Measurements from ENCODE around the gene EXOSC9. TPM values are rescaled to one million over a fixed set of nuclear protein-coding genes. Genes with fewer than 3 reads are reported as not detected.

The EXOSC9 gene
- total RNA-seq, 1 donor from 2014 or later, result 33.6 TPM

DNA sequence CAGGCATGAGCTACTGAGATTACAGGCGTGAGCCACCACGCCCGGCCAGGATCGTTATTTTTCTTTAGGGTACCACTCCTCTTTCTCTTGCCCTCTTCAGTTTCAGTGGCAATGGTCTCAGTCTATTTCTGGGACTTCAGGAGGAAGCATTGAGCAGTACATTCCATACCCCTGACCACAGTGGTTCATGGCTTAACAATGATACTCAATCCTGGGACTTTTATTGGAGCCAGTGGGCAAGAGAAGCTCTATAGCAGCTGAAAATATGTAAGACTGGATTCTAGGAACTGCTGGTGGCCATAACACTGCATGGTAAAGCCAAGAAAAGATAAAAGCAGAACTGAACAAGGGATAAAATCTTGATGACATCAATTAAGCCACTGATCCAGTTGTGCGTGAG, 28.4 kb downstream of the EXOSC9 start:
- no peak for DNase-seq (ENCODE audit: low spot score, unreplicated experiment)
- Mint-ChIP-seq H3K27me3 (no peaks in the 10 kb centered on the region), H3K36me3 (ENCODE audit: insufficient read depth) (peaks cover 5% of the 10 kb centered on the region), H3K4me3 (ENCODE audit: low read depth) (no peak overlapping the region), H3K4me1 (ENCODE audit: low read depth) (no peaks in the 10 kb centered on the region), H3K9me3 (ENCODE audit: low read depth) (no peaks in the 10 kb centered on the region), H3K27ac (no peak overlapping the region)
- TF ChIP-seq, protein P1, sequence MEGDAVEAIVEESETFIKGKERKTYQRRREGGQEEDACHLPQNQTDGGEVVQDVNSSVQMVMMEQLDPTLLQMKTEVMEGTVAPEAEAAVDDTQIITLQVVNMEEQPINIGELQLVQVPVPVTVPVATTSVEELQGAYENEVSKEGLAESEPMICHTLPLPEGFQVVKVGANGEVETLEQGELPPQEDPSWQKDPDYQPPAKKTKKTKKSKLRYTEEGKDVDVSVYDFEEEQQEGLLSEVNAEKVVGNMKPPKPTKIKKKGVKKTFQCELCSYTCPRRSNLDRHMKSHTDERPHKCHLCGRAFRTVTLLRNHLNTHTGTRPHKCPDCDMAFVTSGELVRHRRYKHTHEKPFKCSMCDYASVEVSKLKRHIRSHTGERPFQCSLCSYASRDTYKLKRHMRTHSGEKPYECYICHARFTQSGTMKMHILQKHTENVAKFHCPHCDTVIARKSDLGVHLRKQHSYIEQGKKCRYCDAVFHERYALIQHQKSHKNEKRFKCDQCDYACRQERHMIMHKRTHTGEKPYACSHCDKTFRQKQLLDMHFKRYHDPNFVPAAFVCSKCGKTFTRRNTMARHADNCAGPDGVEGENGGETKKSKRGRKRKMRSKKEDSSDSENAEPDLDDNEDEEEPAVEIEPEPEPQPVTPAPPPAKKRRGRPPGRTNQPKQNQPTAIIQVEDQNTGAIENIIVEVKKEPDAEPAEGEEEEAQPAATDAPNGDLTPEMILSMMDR (IDR thresholded peaks at IDR 0.05; ENCODE audit: unreplicated experiment), result no peak

DNA sequence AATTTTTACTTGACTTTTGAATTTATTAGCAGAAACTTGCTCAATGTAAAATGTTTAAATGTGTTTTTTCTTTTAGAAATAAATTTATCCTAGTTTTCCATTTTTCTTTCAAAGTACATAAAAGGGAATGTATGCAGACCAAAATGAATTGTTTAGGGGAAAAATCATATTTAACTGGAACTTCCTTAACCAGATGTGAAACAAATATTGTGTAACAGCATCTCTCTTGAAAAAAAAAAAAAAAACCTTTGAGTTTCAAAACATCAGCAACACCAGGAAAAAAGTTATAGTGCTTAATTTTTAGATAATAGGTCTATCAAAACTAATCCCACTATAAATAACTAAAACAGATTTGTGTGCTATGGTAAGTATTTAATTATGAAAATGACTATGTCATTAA, 37.0 kb downstream of the EXOSC9 start:
- peaks cover 9% of the 10 kb centered on the region for H3K36me3 Mint-ChIP-seq (ENCODE audit: insufficient read depth)
- DNase-seq (ENCODE audit: low spot score, unreplicated experiment), result no peak
- no peak overlapping the region for H3K27ac Mint-ChIP-seq
- H3K27me3 Mint-ChIP-seq, result no peaks in the 10 kb centered on the region
- no peaks in the 10 kb centered on the region for H3K4me1 Mint-ChIP-seq (ENCODE audit: low read depth)
- no peaks in the 10 kb centered on the region for H3K9me3 Mint-ChIP-seq (ENCODE audit: low read depth)
- TF ChIP-seq, protein P1 (IDR thresholded peaks at IDR 0.05; ENCODE audit: unreplicated experiment), result no peak
- no peak overlapping the region for H3K4me3 Mint-ChIP-seq (ENCODE audit: low read depth)

DNA sequence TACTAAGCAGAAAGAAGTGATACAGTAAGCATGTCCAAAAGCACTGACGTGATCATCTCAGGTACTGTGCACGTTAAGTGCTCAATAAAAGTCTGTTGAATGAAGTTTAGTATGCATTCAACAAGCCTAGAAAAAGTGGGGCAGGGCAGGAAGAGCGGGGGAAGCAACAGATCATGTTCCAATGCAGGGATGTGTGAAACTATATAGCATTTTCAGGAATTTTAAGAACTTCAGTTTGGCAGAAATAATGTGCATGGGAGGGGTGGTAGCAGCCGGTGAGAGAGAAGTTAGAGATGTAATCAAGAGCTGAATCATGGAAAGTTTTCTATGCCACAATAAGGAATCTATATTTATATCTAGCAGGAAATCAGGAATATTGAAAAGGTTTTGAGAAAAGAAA, 41.7 kb downstream of the EXOSC9 start:
- no peak for DNase-seq (ENCODE audit: low spot score, unreplicated experiment)
- no peaks in the 10 kb centered on the region for H3K9me3 Mint-ChIP-seq (ENCODE audit: low read depth)
- TF ChIP-seq, protein P1 (IDR thresholded peaks at IDR 0.05; ENCODE audit: unreplicated experiment), result no peak
- H3K36me3 Mint-ChIP-seq (ENCODE audit: insufficient read depth), result peaks cover 9% of the 10 kb centered on the region
- no peaks in the 10 kb centered on the region for H3K27me3 Mint-ChIP-seq
- H3K27ac Mint-ChIP-seq, result no peak overlapping the region
- no peaks in the 10 kb centered on the region for H3K4me1 Mint-ChIP-seq (ENCODE audit: low read depth)
- H3K4me3 Mint-ChIP-seq (ENCODE audit: low read depth), result no peak overlapping the region

DNA sequence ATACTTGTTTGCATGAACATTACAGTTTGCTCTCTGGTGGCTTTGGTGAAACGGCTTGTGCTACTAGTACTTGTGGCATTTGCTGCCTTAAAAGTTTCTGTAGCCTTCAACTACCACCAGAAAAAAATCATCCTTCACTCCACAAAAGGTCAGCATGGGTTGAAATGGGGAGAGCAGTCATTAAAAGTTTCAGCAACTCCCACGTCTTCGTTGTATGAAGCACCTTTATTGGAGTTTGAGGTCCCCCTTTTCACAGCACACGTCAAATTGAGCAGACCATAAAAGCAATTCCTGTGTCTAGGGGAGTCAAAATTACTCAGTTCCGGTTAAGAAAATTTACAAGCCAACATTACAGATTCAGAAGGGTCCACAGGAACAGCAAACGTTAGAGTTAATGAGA, 45.5 kb downstream of the EXOSC9 start:
- no peak for DNase-seq (ENCODE audit: low spot score, unreplicated experiment)
- TF ChIP-seq, protein P1 (IDR thresholded peaks at IDR 0.05; ENCODE audit: unreplicated experiment), result no peak
- Mint-ChIP-seq H3K36me3 (ENCODE audit: insufficient read depth) (peaks cover 7% of the 10 kb centered on the region), H3K4me1 (ENCODE audit: low read depth) (no peaks in the 10 kb centered on the region), H3K4me3 (ENCODE audit: low read depth) (no peak overlapping the region), H3K27me3 (no peaks in the 10 kb centered on the region), H3K9me3 (ENCODE audit: low read depth) (no peaks in the 10 kb centered on the region), H3K27ac (no peak overlapping the region)

DNA sequence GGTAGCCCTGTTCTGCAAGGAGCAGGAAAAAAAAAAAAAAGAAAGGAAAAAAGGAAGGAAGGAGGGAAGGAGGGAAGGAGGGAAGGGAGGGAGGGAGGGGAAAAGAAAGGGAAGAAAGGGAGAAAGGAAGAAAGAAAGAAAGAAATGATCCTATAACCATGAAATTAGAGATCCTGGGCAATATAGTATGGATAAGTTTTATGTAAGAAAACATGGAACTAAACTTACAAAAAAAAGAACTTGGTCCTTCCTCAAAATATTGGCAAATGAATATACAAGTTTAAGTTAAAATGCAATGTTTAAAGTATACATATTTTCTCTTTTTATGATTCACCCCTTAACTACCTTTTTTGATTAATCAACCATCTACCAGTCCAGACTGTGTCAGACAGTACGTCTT, 50.2 kb downstream of the EXOSC9 start:
- H3K4me3 Mint-ChIP-seq (ENCODE audit: low read depth), result no peak overlapping the region
- TF ChIP-seq, protein P1 (IDR thresholded peaks at IDR 0.05; ENCODE audit: unreplicated experiment), result no peak
- H3K27ac Mint-ChIP-seq, result no peak overlapping the region
- no peaks in the 10 kb centered on the region for H3K9me3 Mint-ChIP-seq (ENCODE audit: low read depth)
- peaks cover 11% of the 10 kb centered on the region for H3K36me3 Mint-ChIP-seq (ENCODE audit: insufficient read depth)
- no peak for DNase-seq (ENCODE audit: low spot score, unreplicated experiment)
- H3K4me1 Mint-ChIP-seq (ENCODE audit: low read depth), result no peaks in the 10 kb centered on the region
- no peaks in the 10 kb centered on the region for H3K27me3 Mint-ChIP-seq

Data from progenitor cell of endocrine pancreas (in vitro differentiated cells).